ENCODE measurements around the gene NAPB. TPM values are rescaled to one million over a fixed set of nuclear protein-coding genes. Genes with fewer than 3 reads are reported as not detected.

NAPB gene
- total RNA-seq, 4 donors from 2014 or later, result 4.0 to 20.5 (median 12.0) TPM

- H3K4me1 ChIP-seq, result peaks cover 0 to 48% (median 10%) of the 10 kb centered on the region in 4 donors
- H3K27ac ChIP-seq, result peak overlapping the region; percentile 82 to 93 (median 90)
- DNase-seq, result no peak
- no peak for TF ChIP-seq POLR2A (IDR thresholded peaks at IDR 0.05)
- TF ChIP-seq CTCF (IDR thresholded peaks at IDR 0.05), result no peak
- no peak for TF ChIP-seq EP300 (IDR thresholded peaks at IDR 0.05; ENCODE audit: low read depth)
- TF ChIP-seq POLR2AphosphoS5 (IDR thresholded peaks at IDR 0.05), result no peak
- no peaks in the 10 kb centered on the region for H3K27me3 ChIP-seq
- in situ Hi-C loops (cut with MboI; ENCODE audit: low pct_ligation_motif_present in 1 of 4, low pct_unique_long_range_greater_than_20kb in 1 of 4, low sequenced_read_pairs in 3 of 4), result no loop called here
- no peaks in the 10 kb centered on the region for H3K9me3 ChIP-seq
- H3K36me3 ChIP-seq, result no peaks in the 10 kb centered on the region
- 31% methylated on average over 5 of the region's 5 CpGs for WGBS, 2 donors (ENCODE audit: low coverage in 1 of 2)
- peak overlapping the region in 3 of 4 donors; percentile 94 to 100 (median 95) for H3K4me3 ChIP-seq
- intact Hi-C loops (cut with DNase I; ENCODE audit: low total_unique reads), result loop anchor here (10.0 kb wide), 1 partner anchor 55 kb away; the partner anchor contains the start of gene GZF1
These were observed 1.7 kb downstream of the NAPB start for GRCh38 chr20:23419657-23419994.

GRCh38 chr20:23417861-23418260 is 3.4 kb downstream of the NAPB start:
- H3K4me3 ChIP-seq, result no peak overlapping the region
- H3K9me3 ChIP-seq, result no peaks in the 10 kb centered on the region
- H3K27me3 ChIP-seq, result no peaks in the 10 kb centered on the region
- no peak for DNase-seq
- H3K36me3 ChIP-seq, result no peaks in the 10 kb centered on the region
- in situ Hi-C loops (cut with MboI; ENCODE audit: low pct_ligation_motif_present in 1 of 4, low pct_unique_long_range_greater_than_20kb in 1 of 4, low sequenced_read_pairs in 3 of 4) (no loop called here), intact Hi-C loops (cut with DNase I; ENCODE audit: low total_unique reads) (loop anchor here (10.0 kb wide), 1 partner anchor 53 kb away; the partner anchor contains the start of gene GZF1)
- peaks cover 0 to 52% (median 10%) of the 10 kb centered on the region in 4 donors for H3K4me1 ChIP-seq
- TF ChIP-seq CTCF (IDR thresholded peaks at IDR 0.05) (no peak), POLR2AphosphoS5 (IDR thresholded peaks at IDR 0.05) (no peak), EP300 (IDR thresholded peaks at IDR 0.05; ENCODE audit: low read depth) (no peak), POLR2A (IDR thresholded peaks at IDR 0.05) (no peak)
- H3K27ac ChIP-seq, result no peak overlapping the region

GRCh38 chr20:23415959-23416583 is 5.2 kb downstream of the NAPB start:
- TF ChIP-seq POLR2A (IDR thresholded peaks at IDR 0.05) (no peak), CTCF (IDR thresholded peaks at IDR 0.05) (no peak)
- H3K27ac ChIP-seq, result no peak overlapping the region
- 42 to 63% methylated on average over 2 to 6 of the region's 6 CpGs for WGBS, 2 donors (ENCODE audit: low coverage in 1 of 2)
- peaks cover 3 to 57% (median 9%) of the 10 kb centered on the region in 4 donors for H3K4me1 ChIP-seq
- intact Hi-C loops (cut with DNase I; ENCODE audit: low total_unique reads) (loop anchor here (10.0 kb wide), 1 partner anchor 51 kb away; the partner anchor contains the start of gene GZF1), in situ Hi-C loops (cut with MboI; ENCODE audit: low pct_ligation_motif_present in 1 of 4, low pct_unique_long_range_greater_than_20kb in 1 of 4, low sequenced_read_pairs in 3 of 4) (no loop called here)
- H3K9me3 ChIP-seq, result no peaks in the 10 kb centered on the region
- DNase-seq, result no peak
- H3K4me3 ChIP-seq, result no peak overlapping the region
- H3K36me3 ChIP-seq, result no peaks in the 10 kb centered on the region
- no peaks in the 10 kb centered on the region for H3K27me3 ChIP-seq

GRCh38 chr20:23415555-23415954 is 5.7 kb downstream of the NAPB start:
- DNase-seq, result no peak
- intact Hi-C loops (cut with DNase I; ENCODE audit: low total_unique reads) (loop anchor here (10.0 kb wide), 1 partner anchor 51 kb away; the partner anchor contains the start of gene GZF1), in situ Hi-C loops (cut with MboI; ENCODE audit: low pct_ligation_motif_present in 1 of 4, low pct_unique_long_range_greater_than_20kb in 1 of 4, low sequenced_read_pairs in 3 of 4) (no loop called here)
- Histone ChIP-seq H3K9me3 (no peaks in the 10 kb centered on the region), H3K27ac (no peak overlapping the region), H3K4me1 (peaks cover 3 to 57% (median 9%) of the 10 kb centered on the region in 4 donors), H3K27me3 (no peaks in the 10 kb centered on the region), H3K4me3 (no peak overlapping the region), H3K36me3 (no peaks in the 10 kb centered on the region)
- no peak for TF ChIP-seq POLR2AphosphoS5 (IDR thresholded peaks at IDR 0.05)
- no peak for TF ChIP-seq EP300 (IDR thresholded peaks at IDR 0.05; ENCODE audit: low read depth)
- TF ChIP-seq CTCF (IDR thresholded peaks at IDR 0.05), result no peak
- TF ChIP-seq POLR2A (IDR thresholded peaks at IDR 0.05), result no peak
- WGBS, 2 donors (ENCODE audit: low coverage in 1 of 2), result 71 to 81% methylated on average over 4 to 5 of the region's 5 CpGs

Measured in transverse colon (tissue), 4 donors.